SK-N-MC (cell line): ENCODE data around the gene PSMB3.

Experiments used
- DNase-seq: peaks from one replicate; pipeline ENCODE4 v3.0.0-alpha.2; 2011; ENCODE audit warnings: low read depth, low spot score
- H3K27ac ChIP-seq: fragments of 200-600 bp; sonication (generic); 2 replicates; pipeline ENCODE4 v1.5.1; 2016; ENCODE audit warnings: mixed run types
- H3K36me3 ChIP-seq: fragments of 200-600 bp; sonication (generic); 2 replicates; pipeline ENCODE4 v1.6.1; 2017; ENCODE audit warnings: antibody characterized with exemption, low read length, mixed read lengths; ENCODE audit not compliant: insufficient read depth
- H3K4me3 ChIP-seq: fragments of 200-600 bp; sonication (generic); 2 replicates; pipeline ENCODE4 v1.5.1; 2016
- H3K9ac ChIP-seq: fragments of 200-600 bp; sonication (generic); 2 replicates; pipeline ENCODE4 v1.8.0; 2017; ENCODE audit warnings: mixed run types, mixed read lengths; ENCODE audit not compliant: insufficient read length
- H3K9me3 ChIP-seq: fragments of 200-600 bp; sonication (generic); 2 replicates; pipeline ENCODE4 v1.6.1; 2017; ENCODE audit warnings: low read depth, mild to moderate bottlenecking, antibody characterized with exemption, low read length, moderate library complexity, mixed read lengths
- EZH2 ChIP-seq: fragments of 200-600 bp; sonication (generic); IDR thresholded peaks from one replicate; pipeline ENCODE4 v1.6.1; 2017; ENCODE audit warnings: antibody characterized with exemption
- FOXP2 ChIP-seq: optimal IDR thresholded peaks from 2 replicates; pipeline ENCODE3; 2011; ENCODE audit warnings: mild to moderate bottlenecking, moderate library complexity; ENCODE audit not compliant: insufficient read depth; ENCODE audit errors: extremely low read length, control extremely low read depth
- POLR2AphosphoS5 ChIP-seq: IDR thresholded peaks from 2 replicates; pipeline ENCODE4 v1.6.1; 2012; ENCODE audit warnings: mild to moderate bottlenecking, low read depth, low read length, borderline replicate concordance

Gene PSMB3

GRCh38 chr17:38735161-38735997, 17.2 kb upstream of the PSMB3 start:
- no peak for TF ChIP-seq POLR2AphosphoS5
- TF ChIP-seq EZH2: no peak
- TF ChIP-seq FOXP2: no peak
- no peak overlapping the region for H3K9ac ChIP-seq
- no peaks in the 10 kb centered on the region for H3K9me3 ChIP-seq
- no peak for DNase-seq
- H3K36me3 ChIP-seq: peaks cover 47% of the 10 kb centered on the region
- H3K27ac ChIP-seq: no peak overlapping the region
- H3K4me3 ChIP-seq: no peak overlapping the region

GRCh38 chr17:38738007-38738662, 14.4 kb upstream of the PSMB3 start:
- TF ChIP-seq EZH2: no peak
- TF ChIP-seq POLR2AphosphoS5: no peak
- TF ChIP-seq FOXP2: no peak
- Histone ChIP-seq H3K4me3 (no peak overlapping the region), H3K27ac (no peak overlapping the region), H3K9me3 (no peaks in the 10 kb centered on the region), H3K9ac (no peak overlapping the region), H3K36me3 (peaks cover 47% of the 10 kb centered on the region)
- DNase-seq: no peak

GRCh38 chr17:38738686-38739085, 13.9 kb upstream of the PSMB3 start:
- TF ChIP-seq FOXP2 (no peak), EZH2 (no peak)
- H3K4me3 ChIP-seq: no peak overlapping the region
- no peak overlapping the region for H3K9ac ChIP-seq
- H3K36me3 ChIP-seq: peaks cover 46% of the 10 kb centered on the region
- no peaks in the 10 kb centered on the region for H3K9me3 ChIP-seq
- DNase-seq: no peak
- no peak overlapping the region for H3K27ac ChIP-seq

GRCh38 chr17:38739305-38739704, 13.2 kb upstream of the PSMB3 start:
- Histone ChIP-seq H3K9me3 (no peaks in the 10 kb centered on the region), H3K4me3 (no peak overlapping the region), H3K9ac (no peak overlapping the region), H3K36me3 (peaks cover 40% of the 10 kb centered on the region), H3K27ac (no peak overlapping the region)
- no peak for DNase-seq
- no peak for TF ChIP-seq POLR2AphosphoS5

- no peaks in the 10 kb centered on the region for H3K9me3 ChIP-seq
- no peak overlapping the region for H3K27ac ChIP-seq
- no peak for DNase-seq
- no peak for TF ChIP-seq EZH2
- no peak for TF ChIP-seq FOXP2
- TF ChIP-seq POLR2AphosphoS5: no peak
- no peak overlapping the region for H3K9ac ChIP-seq
- no peak overlapping the region for H3K4me3 ChIP-seq
- H3K36me3 ChIP-seq: peaks cover 35% of the 10 kb centered on the region
Observed at GRCh38 chr17:38740044-38740443, 12.5 kb upstream of the PSMB3 start.

- Histone ChIP-seq H3K9me3 (no peaks in the 10 kb centered on the region), H3K4me3 (no peak overlapping the region), H3K9ac (no peak overlapping the region), H3K36me3 (peaks cover 28% of the 10 kb centered on the region), H3K27ac (no peak overlapping the region)
- no peak for TF ChIP-seq EZH2
- no peak for TF ChIP-seq POLR2AphosphoS5
- TF ChIP-seq FOXP2: no peak
- DNase-seq: no peak
Observed at GRCh38 chr17:38740806-38741205, 11.7 kb upstream of the PSMB3 start.

GRCh38 chr17:38741461-38741860, 11.1 kb upstream of the PSMB3 start:
- Histone ChIP-seq H3K9me3 (no peaks in the 10 kb centered on the region), H3K4me3 (no peak overlapping the region), H3K9ac (no peak overlapping the region), H3K36me3 (peaks cover 26% of the 10 kb centered on the region; the same call in 1 of the 2 replicates), H3K27ac (no peak overlapping the region)
- TF ChIP-seq EZH2 (no peak), POLR2AphosphoS5 (no peak), FOXP2 (no peak)
- DNase-seq: no peak

GRCh38 chr17:38741921-38742410, 10.6 kb upstream of the PSMB3 start:
- Histone ChIP-seq H3K9me3 (no peaks in the 10 kb centered on the region), H3K9ac (peak overlapping the region; percentile 32), H3K4me3 (no peak overlapping the region), H3K27ac (no peak overlapping the region), H3K36me3 (peaks cover 23% of the 10 kb centered on the region; the same call in 1 of the 2 replicates)
- TF ChIP-seq POLR2AphosphoS5: no peak
- no peak for TF ChIP-seq EZH2
- no peak for TF ChIP-seq FOXP2
- DNase-seq: no peak
